Spinal cord (tissue), 10 donors: ENCODE results near the gene EFCAB5. TPM values are rescaled to one million over a fixed set of nuclear protein-coding genes. Genes with fewer than 3 reads are reported as not detected.
A peak's percentile ranks its signal among the peaks of the same experiment; 100 is the strongest.

ENCODE experiments used
- DNase-seq, 6 donors: peaks; one replicate each; pipeline versions ENCODE4 v3.0.0 to v3.0.0-alpha.2; 2013 to 2015; ENCODE audit warnings: low spot score in 6 of 6, low read depth in 4 of 6
- H3K27ac ChIP-seq: one replicate; pipeline ENCODE4 v1.5.1; 2013; ENCODE audit warnings: low read depth, low read length, control low read depth
- H3K27me3 ChIP-seq: one replicate; pipeline ENCODE4 v1.6.1; 2013; ENCODE audit warnings: low read length; ENCODE audit not compliant: control insufficient read depth, insufficient read depth
- H3K36me3 ChIP-seq: one replicate; pipeline ENCODE4 v1.6.1; 2013; ENCODE audit warnings: low read length; ENCODE audit not compliant: control insufficient read depth, insufficient read depth
- H3K4me1 ChIP-seq: one replicate; pipeline ENCODE4 v1.6.1; 2013; ENCODE audit warnings: low read length; ENCODE audit not compliant: control insufficient read depth, insufficient read depth
- H3K4me3 ChIP-seq: one replicate; pipeline ENCODE4 v1.5.1; 2013; ENCODE audit warnings: low read depth, low read length, control low read depth
- H3K9me3 ChIP-seq: one replicate; pipeline ENCODE4 v1.6.1; 2013; ENCODE audit warnings: low read length; ENCODE audit not compliant: control insufficient read depth, insufficient read depth
- WGBS: methylation state at CpG from one replicate; pipeline ENCODE4 v1.1.5; 2013; ENCODE audit warnings: missing lambda C conversion rate; ENCODE audit not compliant: insufficient coverage; 5-methylcytosine and 5-hydroxymethylcytosine counted together
- polyA plus RNA-seq, 2 donors: library from polyadenylated mRNA; unstranded; fragments of 120-200 nt; gene quantifications; one replicate each; pipeline ENCODE4 v1.2.1, GENCODE V29; 2013; ENCODE audit not compliant: insufficient read length in 2 of 2
- total RNA-seq, 2 donors: library from RNA; depleted of rRNA in 1 of 2; stranded (reverse); fragments of 120-200 nt in 1 of 2; fragments of >200 nt in 1 of 2; gene quantifications; one replicate each; pipeline versions ENCODE4 v1.2.3 to v1.2.4, GENCODE V29; 2013 to 2014
- donor health status: healthy.

Gene EFCAB5
- total and polyA plus RNA-seq, 4 donors, result 1.6 to 2.5 (median 2.1) TPM

GRCh38 chr17:29958947-29959657, 17.7 kb downstream of the EFCAB5 start:
- 72% methylated on average over 3 of the region's 4 CpGs for WGBS
- no peaks in the 10 kb centered on the region for H3K27me3 ChIP-seq
- peaks cover 5% of the 10 kb centered on the region for H3K9me3 ChIP-seq
- no peak overlapping the region for H3K27ac ChIP-seq
- no peak for DNase-seq
- H3K4me1 ChIP-seq, result no peaks in the 10 kb centered on the region
- H3K4me3 ChIP-seq, result no peak overlapping the region
- H3K36me3 ChIP-seq, result no peaks in the 10 kb centered on the region

- Histone ChIP-seq H3K36me3 (no peaks in the 10 kb centered on the region), H3K27ac (no peak overlapping the region), H3K4me3 (no peak overlapping the region), H3K4me1 (no peaks in the 10 kb centered on the region), H3K9me3 (no peaks in the 10 kb centered on the region), H3K27me3 (no peaks in the 10 kb centered on the region)
- DNase-seq, result no peak
- no CpG with 5 or more reads among the region's 4 CpGs for WGBS
Measured at GRCh38 chr17:29959658-29960337, 18.4 kb downstream of the EFCAB5 start.

- Histone ChIP-seq H3K9me3 (no peaks in the 10 kb centered on the region), H3K4me3 (no peak overlapping the region), H3K27ac (no peak overlapping the region), H3K27me3 (no peaks in the 10 kb centered on the region), H3K4me1 (no peaks in the 10 kb centered on the region), H3K36me3 (no peaks in the 10 kb centered on the region)
- WGBS, result no CpG with 5 or more reads among the region's 2 CpGs
- no peak for DNase-seq
Measured at GRCh38 chr17:29962656-29963055, 21.2 kb downstream of the EFCAB5 start.

GRCh38 chr17:29968271-29968670, 26.8 kb downstream of the EFCAB5 start:
- H3K9me3 ChIP-seq, result no peaks in the 10 kb centered on the region
- no CpG with 5 or more reads among the region's 5 CpGs for WGBS

GRCh38 chr17:29972277-29972676, 30.8 kb downstream of the EFCAB5 start:
- Histone ChIP-seq H3K27me3 (no peaks in the 10 kb centered on the region), H3K9me3 (no peaks in the 10 kb centered on the region), H3K4me3 (no peak overlapping the region), H3K4me1 (no peaks in the 10 kb centered on the region), H3K27ac (no peak overlapping the region), H3K36me3 (peaks cover 2% of the 10 kb centered on the region)
- no peak for DNase-seq
- 96% methylated on average over 16 of the region's 18 CpGs for WGBS

More at GRCh38 chr17:29968271-29968670, 26.8 kb downstream of the EFCAB5 start:
- no peak overlapping the region for H3K27ac ChIP-seq
- no peaks in the 10 kb centered on the region for H3K4me1 ChIP-seq
- H3K4me3 ChIP-seq, result no peak overlapping the region
- no peak for DNase-seq
- H3K27me3 ChIP-seq, result no peaks in the 10 kb centered on the region
- H3K36me3 ChIP-seq, result peaks cover 2% of the 10 kb centered on the region

GRCh38 chr17:29973005-29973404, 31.6 kb downstream of the EFCAB5 start:
- Histone ChIP-seq H3K27me3 (no peaks in the 10 kb centered on the region), H3K27ac (no peak overlapping the region), H3K9me3 (no peaks in the 10 kb centered on the region), H3K36me3 (peaks cover 2% of the 10 kb centered on the region), H3K4me1 (no peaks in the 10 kb centered on the region), H3K4me3 (no peak overlapping the region)
- WGBS, result 90% methylated on average over 1 of the region's 3 CpGs
- DNase-seq, result no peak

- H3K36me3 ChIP-seq, result no peaks in the 10 kb centered on the region
- no peaks in the 10 kb centered on the region for H3K4me1 ChIP-seq
- WGBS, result no CpG with 5 or more reads among the region's 1 CpG
- no peak overlapping the region for H3K27ac ChIP-seq
- no peak overlapping the region for H3K4me3 ChIP-seq
- peak in 1 of 6 donors; percentile 6 for DNase-seq
- H3K9me3 ChIP-seq, result no peaks in the 10 kb centered on the region
- no peaks in the 10 kb centered on the region for H3K27me3 ChIP-seq
Measured at GRCh38 chr17:29977836-29978235, 36.4 kb downstream of the EFCAB5 start.

- H3K36me3 ChIP-seq, result no peaks in the 10 kb centered on the region
- no peaks in the 10 kb centered on the region for H3K4me1 ChIP-seq
- H3K27ac ChIP-seq, result no peak overlapping the region
- no peaks in the 10 kb centered on the region for H3K27me3 ChIP-seq
- no peaks in the 10 kb centered on the region for H3K9me3 ChIP-seq
- 87% methylated on average over 1 of the region's 1 CpG for WGBS
- no peak overlapping the region for H3K4me3 ChIP-seq
- no peak for DNase-seq
Measured at GRCh38 chr17:29980261-29980660, 38.8 kb downstream of the EFCAB5 start.

- Histone ChIP-seq H3K36me3 (no peaks in the 10 kb centered on the region), H3K27me3 (no peaks in the 10 kb centered on the region), H3K9me3 (no peaks in the 10 kb centered on the region), H3K4me3 (no peak overlapping the region), H3K4me1 (no peaks in the 10 kb centered on the region), H3K27ac (no peak overlapping the region)
- WGBS, result 100% methylated on average over 1 of the region's 1 CpG
- DNase-seq, result peak in 1 of 6 donors; percentile 32
Measured at GRCh38 chr17:29982991-29983653, 41.7 kb downstream of the EFCAB5 start.
